BE2C (cell line): Measurements from ENCODE around the gene ADAT3.

ENCODE experiments used
- DNase-seq: peaks from one replicate; pipeline ENCODE4 v3.0.0-alpha.2; 2020
- H3K27me3 ChIP-seq: fragments of 250-450 bp; sonication (Bioruptor Pico); 2 replicates; pipeline ENCODE4 v1.5.1; 2020; ENCODE audit warnings: mild to moderate bottlenecking
- H3K36me3 ChIP-seq: fragments of 250-450 bp; sonication (Bioruptor Pico); 2 replicates; pipeline ENCODE4 v1.5.1; 2020; ENCODE audit warnings: mild to moderate bottlenecking
- H3K4me1 ChIP-seq: fragments of 250-450 bp; sonication (Bioruptor Pico); 2 replicates; pipeline ENCODE4 v1.5.1; 2020
- H3K4me3 ChIP-seq: 2 replicates; pipeline ENCODE4 v1.5.1; 2011; ENCODE audit warnings: low read depth, low read length
- H3K9me3 ChIP-seq: fragments of 250-450 bp; sonication (Bioruptor Pico); 2 replicates; pipeline ENCODE4 v1.5.1; 2020
- TF ChIP-seq, protein P1 (sequence below): IDR thresholded peaks from 2 replicates; pipeline ENCODE4 v1.5.1; 2012; ENCODE audit warnings: mild to moderate bottlenecking, low read depth, low read length

ADAT3 gene

DNA sequence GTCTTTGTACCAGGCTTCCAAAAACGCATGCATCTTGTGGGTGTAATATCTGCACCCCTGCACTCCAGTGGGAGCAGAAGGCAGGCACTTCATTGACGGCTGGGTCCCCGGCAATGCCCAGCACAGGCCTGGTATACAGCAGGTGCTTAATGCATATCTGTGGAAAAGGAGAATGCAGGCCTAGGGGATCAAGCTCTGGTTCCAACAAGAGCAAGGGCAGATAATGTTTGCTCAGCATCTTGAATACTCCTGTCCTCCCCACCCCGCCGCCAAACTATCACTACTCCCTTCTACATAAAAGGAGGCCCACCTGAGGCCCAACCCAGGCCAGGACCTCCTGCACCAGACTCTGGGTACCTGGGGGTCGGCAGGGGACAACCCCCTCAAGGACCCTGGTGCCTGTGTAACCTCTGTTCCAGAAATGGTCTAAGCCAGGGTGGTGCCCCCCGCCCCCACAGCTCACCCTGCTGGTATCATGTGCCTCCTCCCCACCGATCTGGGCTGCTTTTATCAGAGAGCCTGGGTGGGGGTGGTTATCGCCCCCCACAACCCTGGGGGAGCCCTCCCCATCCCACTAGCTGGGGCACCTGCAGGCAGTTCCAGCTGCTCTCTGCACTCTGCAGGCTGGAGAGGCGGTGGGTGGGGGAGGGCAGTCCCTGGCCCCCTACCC lies 46.7 kb upstream of the ADAT3 start:
- H3K9me3 ChIP-seq, result no peaks in the 10 kb centered on the region
- no peak for DNase-seq

DNA sequence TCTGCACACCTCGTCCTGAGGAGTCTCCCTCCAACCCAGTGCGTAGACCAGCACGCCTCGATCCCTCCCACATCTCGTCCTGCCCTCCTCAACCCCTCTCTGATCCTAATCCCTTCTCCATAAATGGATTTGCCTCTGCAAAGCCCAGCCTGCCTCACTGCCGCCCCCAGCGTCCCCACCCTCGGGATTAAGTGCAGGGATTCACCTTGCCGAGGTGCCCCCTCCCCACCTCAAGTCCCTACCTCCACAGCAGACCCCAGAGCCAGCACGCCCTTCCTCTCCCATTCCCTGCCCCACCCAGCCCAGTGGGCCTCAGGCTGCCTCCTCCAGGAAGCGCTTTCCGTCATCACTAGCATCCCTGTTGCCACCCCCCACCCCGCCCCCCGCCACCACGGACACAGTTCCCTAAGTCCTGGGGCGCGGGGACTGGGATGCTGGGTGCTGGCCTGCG lies 45.8 kb upstream of the ADAT3 start:
- Histone ChIP-seq H3K36me3 (peaks cover under 1% of the 10 kb centered on the region; the same call in 1 of the 2 replicates), H3K27me3 (no peaks in the 10 kb centered on the region), H3K4me3 (peak overlapping the region; percentile 83; the same call in 1 of the 2 replicates), H3K9me3 (no peaks in the 10 kb centered on the region), H3K4me1 (peaks cover 28% of the 10 kb centered on the region)
- TF ChIP-seq, protein P1, sequence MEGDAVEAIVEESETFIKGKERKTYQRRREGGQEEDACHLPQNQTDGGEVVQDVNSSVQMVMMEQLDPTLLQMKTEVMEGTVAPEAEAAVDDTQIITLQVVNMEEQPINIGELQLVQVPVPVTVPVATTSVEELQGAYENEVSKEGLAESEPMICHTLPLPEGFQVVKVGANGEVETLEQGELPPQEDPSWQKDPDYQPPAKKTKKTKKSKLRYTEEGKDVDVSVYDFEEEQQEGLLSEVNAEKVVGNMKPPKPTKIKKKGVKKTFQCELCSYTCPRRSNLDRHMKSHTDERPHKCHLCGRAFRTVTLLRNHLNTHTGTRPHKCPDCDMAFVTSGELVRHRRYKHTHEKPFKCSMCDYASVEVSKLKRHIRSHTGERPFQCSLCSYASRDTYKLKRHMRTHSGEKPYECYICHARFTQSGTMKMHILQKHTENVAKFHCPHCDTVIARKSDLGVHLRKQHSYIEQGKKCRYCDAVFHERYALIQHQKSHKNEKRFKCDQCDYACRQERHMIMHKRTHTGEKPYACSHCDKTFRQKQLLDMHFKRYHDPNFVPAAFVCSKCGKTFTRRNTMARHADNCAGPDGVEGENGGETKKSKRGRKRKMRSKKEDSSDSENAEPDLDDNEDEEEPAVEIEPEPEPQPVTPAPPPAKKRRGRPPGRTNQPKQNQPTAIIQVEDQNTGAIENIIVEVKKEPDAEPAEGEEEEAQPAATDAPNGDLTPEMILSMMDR, result no peak
- no peak for DNase-seq

More for the DNA sequence above, 46.7 kb upstream of the ADAT3 start:
- Histone ChIP-seq H3K36me3 (peaks cover 4% of the 10 kb centered on the region), H3K4me3 (no peak overlapping the region), H3K4me1 (peaks cover 36% of the 10 kb centered on the region), H3K27me3 (no peaks in the 10 kb centered on the region)
- TF ChIP-seq, protein P1, result no peak

DNA sequence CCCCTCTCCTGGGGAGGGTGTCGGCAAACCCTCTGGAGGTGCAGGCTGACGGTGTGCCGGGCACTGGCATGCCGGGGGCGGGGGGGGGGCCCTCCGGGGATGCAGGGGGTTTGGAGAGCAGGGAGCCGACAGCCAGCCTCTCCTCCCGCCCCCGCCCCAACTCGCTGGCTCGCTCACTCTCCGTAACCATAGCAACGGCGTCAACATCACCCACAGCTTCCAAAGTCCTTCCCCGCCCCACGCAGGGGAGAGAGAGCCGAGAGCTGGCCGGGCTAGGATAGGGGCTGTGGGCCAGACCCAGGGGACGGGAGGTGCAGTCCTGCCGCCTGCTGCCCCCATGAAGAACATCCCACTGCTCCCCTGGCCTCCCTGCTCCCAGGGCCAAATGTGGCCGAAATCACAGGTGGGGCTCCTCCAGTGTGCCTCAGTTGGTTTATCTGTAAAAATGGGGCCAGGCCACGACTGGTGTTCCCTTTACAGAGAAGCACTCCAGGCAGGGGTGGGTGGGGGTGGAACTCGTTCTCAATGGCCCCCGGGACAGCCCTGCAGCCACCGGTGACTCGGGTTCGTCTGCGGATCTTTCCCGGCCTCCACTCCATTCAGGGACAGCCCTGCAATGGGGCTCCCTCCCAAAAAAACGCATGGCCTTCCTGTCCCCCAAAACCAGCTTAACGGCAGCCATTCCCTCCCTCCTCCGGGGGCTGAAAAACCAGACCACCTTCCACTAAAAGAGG lies 45.0 kb upstream of the ADAT3 start:
- Histone ChIP-seq H3K4me1 (peaks cover 31% of the 10 kb centered on the region), H3K9me3 (no peaks in the 10 kb centered on the region; the same call in 1 of the 2 replicates), H3K36me3 (peaks cover 3% of the 10 kb centered on the region), H3K4me3 (peak overlapping the region; percentile 83), H3K27me3 (no peaks in the 10 kb centered on the region)
- TF ChIP-seq, protein P1, result no peak
- DNase-seq, result peak; percentile 75

DNA sequence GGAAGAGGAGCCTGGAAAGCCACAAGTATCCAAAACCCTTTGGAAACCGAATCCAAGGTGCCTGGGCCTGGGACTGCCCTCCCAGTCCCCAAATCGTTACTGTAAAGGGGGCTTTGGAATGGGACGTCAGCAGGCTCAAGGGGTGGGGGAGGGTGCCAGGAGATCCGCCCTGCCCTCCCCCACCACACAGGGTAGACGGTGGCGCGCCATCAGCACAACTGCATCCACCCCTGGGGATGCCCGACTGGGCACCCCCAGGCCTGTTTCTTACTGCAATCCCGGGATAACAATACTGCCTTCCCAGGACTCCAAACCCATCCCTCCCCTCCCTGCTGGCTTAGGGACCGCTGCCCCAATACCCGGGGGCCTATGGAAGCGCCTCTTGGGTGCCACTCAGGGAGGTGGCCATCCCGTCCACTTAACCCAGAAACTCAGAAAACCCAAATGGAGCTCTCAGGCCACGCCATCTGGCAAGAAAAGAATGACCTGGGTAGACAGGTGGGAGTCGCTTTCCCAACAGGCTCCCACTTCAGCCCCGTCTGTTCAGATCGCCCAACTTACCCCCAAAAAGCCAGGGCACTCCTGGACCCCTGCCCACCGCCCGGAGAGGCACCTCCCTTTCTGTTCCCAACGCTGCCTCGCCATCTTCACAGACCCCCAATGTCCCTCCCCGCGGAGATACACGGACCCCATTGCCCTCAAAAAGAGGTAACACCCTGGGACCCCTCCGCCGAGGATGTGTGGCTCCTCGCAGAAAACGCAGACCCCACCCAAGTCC lies 44.2 kb upstream of the ADAT3 start:
- Histone ChIP-seq H3K4me3 (peak overlapping the region; percentile 83), H3K36me3 (peaks cover 4% of the 10 kb centered on the region), H3K27me3 (no peaks in the 10 kb centered on the region), H3K9me3 (no peaks in the 10 kb centered on the region; the same call in 1 of the 2 replicates), H3K4me1 (peaks cover 26% of the 10 kb centered on the region)
- no peak for DNase-seq
- TF ChIP-seq, protein P1, result no peak

DNA sequence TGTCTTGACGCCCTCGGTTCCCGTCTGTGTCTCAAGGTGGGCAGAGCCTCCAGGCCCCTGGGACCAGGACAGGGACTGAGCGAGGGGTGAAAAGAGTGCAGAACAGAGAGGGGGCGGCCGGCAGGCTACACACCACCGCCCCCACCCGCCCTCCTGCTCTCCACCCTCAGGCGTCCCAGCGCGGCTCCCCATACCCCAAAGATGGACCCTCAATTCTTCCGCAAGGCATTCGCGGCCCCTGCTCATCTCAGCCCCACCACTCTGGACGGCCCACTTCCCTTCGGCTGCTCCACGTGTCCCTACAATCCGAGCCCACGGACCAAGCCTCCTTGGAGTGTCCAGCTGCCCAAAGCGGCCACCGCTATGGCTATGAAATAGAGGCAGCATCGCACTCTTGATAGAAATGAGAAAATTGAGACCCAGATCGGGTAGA lies 43.6 kb upstream of the ADAT3 start:
- TF ChIP-seq, protein P1, result no peak
- Histone ChIP-seq H3K4me1 (peaks cover 22% of the 10 kb centered on the region), H3K36me3 (peaks cover 4% of the 10 kb centered on the region), H3K9me3 (no peaks in the 10 kb centered on the region; the same call in 1 of the 2 replicates), H3K4me3 (peak overlapping the region; percentile 83), H3K27me3 (no peaks in the 10 kb centered on the region)
- no peak for DNase-seq
